Keratinocyte (primary cell): Measurements from ENCODE around the gene NCAM2. TPM values are rescaled to one million over a fixed set of nuclear protein-coding genes. Genes with fewer than 3 reads are reported as not detected.

Source experiments
- DNase-seq: peaks from one replicate; pipeline ENCODE4 v3.0.0-alpha.2; 2011; ENCODE audit warnings: low read depth, missing footprints, low spot score
- FAIRE-seq: peaks from 2 replicates; lab custom pipeline; 2011; peaks lifted over from hg19 to GRCh38; lab: Jason Lieb, UNC
- H2AFZ ChIP-seq: 2 replicates; pipeline ENCODE4 v1.6.0; 2012; ENCODE audit warnings: low read length, control low read depth, inconsistent platforms; ENCODE audit not compliant: control insufficient read depth
- H3K27ac ChIP-seq: 2 replicates; pipeline ENCODE4 v1.5.1; 2011; ENCODE audit warnings: low read length; ENCODE audit not compliant: control insufficient read depth, insufficient read depth
- H3K27me3 ChIP-seq: 3 replicates; pipeline ENCODE4 v1.6.0; 2011; ENCODE audit warnings: low read length; ENCODE audit not compliant: control insufficient read depth, insufficient read depth; ENCODE audit errors: extremely low read depth
- H3K36me3 ChIP-seq, 2 experiments: 2 replicates in 1 of 2; 3 replicates in 1 of 2; pipeline ENCODE4 v1.5.1; 2011; ENCODE audit warnings: low read length in 2 of 2, mild to moderate bottlenecking in 1 of 2; ENCODE audit not compliant: control insufficient read depth in 2 of 2, insufficient read depth in 2 of 2; ENCODE audit errors: extremely low read depth in 1 of 2
- H3K4me1 ChIP-seq: 3 replicates; pipeline ENCODE4 v1.5.1; 2011; ENCODE audit warnings: low read length; ENCODE audit not compliant: control insufficient read depth, insufficient read depth; ENCODE audit errors: extremely low read depth
- H3K4me2 ChIP-seq: 3 replicates; pipeline ENCODE4 v1.6.0; 2011; ENCODE audit warnings: low read depth, low read length; ENCODE audit not compliant: control insufficient read depth, insufficient read depth; ENCODE audit errors: extremely low read depth
- H3K4me3 ChIP-seq, 3 experiments: fragments of 200-600 bp in 1 of 3; sonication (generic) in 1 of 3; 2 replicates in 2 of 3; 3 replicates in 1 of 3; pipeline ENCODE4 v1.5.1; 2011 to 2016; ENCODE audit warnings: low read length in 3 of 3, mild to moderate bottlenecking in 3 of 3, control low read depth in 2 of 3, inconsistent platforms in 1 of 3, low read depth in 1 of 3, mixed read lengths in 1 of 3, mixed run types in 1 of 3, moderate library complexity in 1 of 3; ENCODE audit not compliant: control insufficient read depth in 2 of 3, insufficient read depth in 2 of 3; ENCODE audit errors: extremely low read depth in 1 of 3
- H3K79me2 ChIP-seq: 2 replicates; pipeline ENCODE4 v1.6.0; 2012; ENCODE audit warnings: low read length; ENCODE audit not compliant: control insufficient read depth, insufficient read depth
- H3K9ac ChIP-seq: 3 replicates; pipeline ENCODE4 v1.6.0; 2011; ENCODE audit warnings: low read length; ENCODE audit not compliant: control insufficient read depth, insufficient read depth; ENCODE audit errors: extremely low read depth
- H3K9me1 ChIP-seq: 3 replicates; pipeline ENCODE4 v1.6.0; 2011; ENCODE audit warnings: low read length; ENCODE audit not compliant: control insufficient read depth, insufficient read depth; ENCODE audit errors: extremely low read depth
- H3K9me3 ChIP-seq: 2 replicates; pipeline ENCODE4 v1.5.1; 2012; ENCODE audit warnings: low read depth, low read length; ENCODE audit not compliant: control insufficient read depth
- H4K20me1 ChIP-seq: 3 replicates; pipeline ENCODE4 v1.6.0; 2011; ENCODE audit warnings: low read length; ENCODE audit not compliant: control insufficient read depth, insufficient read depth; ENCODE audit errors: extremely low read depth
- CTCF ChIP-seq, 3 experiments: IDR thresholded peaks in 1 of 3; conservative IDR thresholded peaks in 1 of 3; optimal IDR thresholded peaks in 1 of 3; 2 replicates in 2 of 3; 3 replicates in 1 of 3; pipeline versions ENCODE3 to v1.5.1; 2011; ENCODE audit warnings: low read length in 3 of 3, mild to moderate bottlenecking in 3 of 3, moderate library complexity in 2 of 3, control low read depth in 1 of 3, inconsistent platforms in 1 of 3; ENCODE audit not compliant: insufficient read depth in 2 of 3; ENCODE audit errors: extremely low read depth in 1 of 3
- EZH2 ChIP-seq: IDR thresholded peaks from one replicate; pipeline ENCODE4 v1.6.1; 2012; ENCODE audit warnings: inconsistent platforms, mild to moderate bottlenecking, low read length, moderate library complexity
- dilution Hi-C: fragments of 300-500 bp; cut with MboI; formaldehyde crosslinking; loops from one replicate; pipeline ENCODE4 v1.7.0; 2020; ENCODE audit warnings: low sequenced_read_pairs; ENCODE audit not compliant: extremely low pct_ligation_motif_present
- polyA plus RNA-seq, 5 experiments: library from polyadenylated mRNA; depleted of rRNA in 3 of 5; stranded (reverse) in 3 of 5; stranded (forward) in 1 of 5; unstranded in 1 of 5; fragments of >200 nt; gene quantifications; 1 replicate in 1 of 5; 2 replicates in 3 of 5; 3 replicates in 1 of 5; pipeline versions ENCODE4 v1.2.1 to v1.2.3, GENCODE V29; 2011 to 2012; ENCODE audit warnings: missing spikeins in 2 of 5, low read depth in 1 of 5, low replicate concordance in 1 of 5

Gene NCAM2
- polyA plus RNA-seq, 1 donor (not counting 4 experiments of a cell fraction or from before 2014, with no cell fraction given): 0.16 TPM

GRCh38 chr21:21468003-21468402 is 469.8 kb downstream of the NCAM2 start:
- no peak overlapping the region for H3K27ac ChIP-seq
- H4K20me1 ChIP-seq: no peaks in the 10 kb centered on the region
- no peaks in the 10 kb centered on the region for H3K4me1 ChIP-seq
- H3K4me3 ChIP-seq: no peak overlapping the region
- TF ChIP-seq EZH2 (no peak), CTCF (optimal IDR thresholded peaks at IDR 0.05 in 1 of 3, IDR thresholded peaks at IDR 0.05 in 1 of 3, conservative IDR thresholded peaks at IDR 0.05 in 1 of 3; ENCODE audit: extremely low read depth in 1 of 3, insufficient read depth in 2 of 3, low read length in 3 of 3) (no peak)
- H3K36me3 ChIP-seq: no peaks in the 10 kb centered on the region
- H3K9ac ChIP-seq: no peak overlapping the region
- FAIRE-seq: no peak
- no peaks in the 10 kb centered on the region for H3K27me3 ChIP-seq
- no peaks in the 10 kb centered on the region for H3K9me1 ChIP-seq
- dilution Hi-C loops: no loop called here
- H3K79me2 ChIP-seq: no peaks in the 10 kb centered on the region
- H3K4me2 ChIP-seq: no peak overlapping the region
- no peak overlapping the region for H2AFZ ChIP-seq
- no peak for DNase-seq
- H3K9me3 ChIP-seq: no peaks in the 10 kb centered on the region

- H3K36me3 ChIP-seq: no peaks in the 10 kb centered on the region
- TF ChIP-seq EZH2: no peak
- no peaks in the 10 kb centered on the region for H3K4me1 ChIP-seq
- no peak overlapping the region for H3K9ac ChIP-seq
- H3K79me2 ChIP-seq: no peaks in the 10 kb centered on the region
- no peak overlapping the region for H3K27ac ChIP-seq
- no peaks in the 10 kb centered on the region for H3K9me3 ChIP-seq
- no peak overlapping the region for H3K4me3 ChIP-seq
- H3K9me1 ChIP-seq: no peaks in the 10 kb centered on the region
- DNase-seq: no peak
- no peak for FAIRE-seq
- dilution Hi-C loops: no loop called here
- H3K27me3 ChIP-seq: no peaks in the 10 kb centered on the region
- H4K20me1 ChIP-seq: no peaks in the 10 kb centered on the region
- H3K4me2 ChIP-seq: no peak overlapping the region
- no peak overlapping the region for H2AFZ ChIP-seq
Measured at GRCh38 chr21:21481239-21481638, 483.0 kb downstream of the NCAM2 start.

GRCh38 chr21:21508859-21509258 is 510.6 kb downstream of the NCAM2 start:
- DNase-seq (no peak), FAIRE-seq (no peak)
- H3K27me3 ChIP-seq: no peaks in the 10 kb centered on the region
- no peak overlapping the region for H3K4me3 ChIP-seq
- no peak overlapping the region for H3K4me2 ChIP-seq
- no peaks in the 10 kb centered on the region for H3K79me2 ChIP-seq
- no peaks in the 10 kb centered on the region for H3K9me3 ChIP-seq
- no peaks in the 10 kb centered on the region for H3K9me1 ChIP-seq
- no peaks in the 10 kb centered on the region for H3K36me3 ChIP-seq
- TF ChIP-seq CTCF (optimal IDR thresholded peaks at IDR 0.05 in 1 of 3, IDR thresholded peaks at IDR 0.05 in 1 of 3, conservative IDR thresholded peaks at IDR 0.05 in 1 of 3; ENCODE audit: extremely low read depth in 1 of 3, insufficient read depth in 2 of 3, low read length in 3 of 3): no peak
- H3K27ac ChIP-seq: no peak overlapping the region
- no peak overlapping the region for H2AFZ ChIP-seq
- H4K20me1 ChIP-seq: no peaks in the 10 kb centered on the region
- dilution Hi-C loops: no loop called here
- H3K4me1 ChIP-seq: no peaks in the 10 kb centered on the region
- no peak overlapping the region for H3K9ac ChIP-seq
